ENCODE measurements around the gene TCP11X2.
"Not testable (repeated sequence)": the region's sequence is repeated elsewhere in the genome, so short reads cannot be mapped to it uniquely, and the experiment has no call there.

TCP11X2 gene

DNA sequence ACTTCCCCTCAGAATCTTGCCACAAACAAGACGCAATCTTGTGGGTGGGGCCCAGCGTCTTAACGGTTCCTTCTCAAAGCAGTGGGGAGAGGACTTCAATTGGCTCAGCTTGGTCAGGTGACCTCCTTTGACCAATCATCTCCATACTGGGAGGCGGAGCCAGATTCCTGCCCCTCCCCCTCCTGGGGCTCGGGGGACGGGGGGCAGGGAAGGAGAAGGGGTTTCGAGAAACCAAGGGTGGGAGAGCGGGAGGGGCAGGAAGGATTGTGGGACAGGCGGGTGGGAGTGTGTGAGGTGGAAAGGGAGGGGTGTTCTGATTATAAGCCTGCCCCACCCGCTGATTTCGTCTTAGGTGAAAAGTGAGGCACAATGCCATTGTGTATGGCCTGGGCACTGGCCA lies 31.7 kb downstream of the TCP11X2 start, which contains the start of gene NXF2B:
NXF2B (minus strand) TSS at position 101 of the 400 bp plus-strand sequence. CDS start 59,972 bp downstream, outside the sequence.
- H3K4me3 ChIP-seq (replicated peaks; ENCODE audit: low read depth, low read length), result not testable (repeated sequence)

DNA sequence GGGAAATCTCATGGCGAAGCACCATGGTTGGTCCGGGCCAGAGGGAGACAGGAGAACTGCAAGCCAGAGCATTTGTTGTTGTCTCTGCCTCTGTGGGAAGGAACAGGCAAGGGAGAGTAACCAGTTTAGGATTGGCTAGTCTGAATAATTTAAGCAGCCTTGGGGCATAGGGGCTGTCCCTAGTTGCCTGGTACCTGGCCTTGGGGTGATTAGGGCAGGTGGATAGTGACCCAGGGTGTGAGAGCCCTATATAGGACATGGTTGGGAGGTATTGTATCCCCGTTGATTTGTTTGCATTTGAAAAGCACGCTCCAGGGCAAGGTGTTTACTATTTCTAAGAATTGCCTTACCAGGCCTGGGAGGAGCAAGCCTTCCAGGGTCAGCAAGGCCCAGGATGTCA lies 57.1 kb downstream of the TCP11X2 start:
- not testable (repeated sequence) for H3K27me3 ChIP-seq (replicated peaks; ENCODE audit: control insufficient read depth, insufficient read depth, low read length); DNase-seq (ENCODE audit: extremely low read depth, insufficient read length); H3K4me3 ChIP-seq (replicated peaks; ENCODE audit: low read depth, low read length); H3K36me3 ChIP-seq (ENCODE audit: control insufficient read depth, insufficient read depth, low read length)

More for the DNA sequence above, 31.7 kb downstream of the TCP11X2 start, which contains the start of gene NXF2B:
- not testable (repeated sequence) for H3K27me3 ChIP-seq (replicated peaks; ENCODE audit: control insufficient read depth, insufficient read depth, low read length); DNase-seq (ENCODE audit: extremely low read depth, insufficient read length); H3K36me3 ChIP-seq (ENCODE audit: control insufficient read depth, insufficient read depth, low read length)
